Nephron progenitor cell (in vitro differentiated cells): ENCODE data around the gene DSG2.
"Not testable (repeated sequence)": the region's sequence is repeated elsewhere in the genome, so short reads cannot be mapped to it uniquely, and the experiment has no call there.

Experiments used
- DNase-seq: peaks from one replicate; pipeline ENCODE4 v3.0.0; 2021
- H3K27ac Mint-ChIP-seq: 2 replicates; pipeline ENCODE4 v1.8.0; 2021; ENCODE audit warnings: mild to moderate bottlenecking, moderate library complexity, mixed read lengths
- H3K27me3 Mint-ChIP-seq: 2 replicates; pipeline ENCODE4 v1.8.0; 2021; ENCODE audit warnings: mild to moderate bottlenecking, low read depth, mixed read lengths; ENCODE audit not compliant: poor library complexity
- H3K36me3 Mint-ChIP-seq: 2 replicates; pipeline ENCODE4 v1.8.0; 2021; ENCODE audit warnings: low read depth, mixed read lengths
- H3K4me1 Mint-ChIP-seq: 2 replicates; pipeline ENCODE4 v1.8.0; 2021; ENCODE audit warnings: mixed read lengths
- H3K4me3 Mint-ChIP-seq: 2 replicates; pipeline ENCODE4 v1.8.0; 2021; ENCODE audit warnings: mild to moderate bottlenecking, moderate library complexity, mixed read lengths
- H3K9me3 Mint-ChIP-seq: 2 replicates; pipeline ENCODE4 v1.8.0; 2021; ENCODE audit warnings: mild to moderate bottlenecking, moderate library complexity, mixed read lengths
- TF ChIP-seq, protein P1 (sequence below): fragments of 200-600 bp; sonication (generic); IDR thresholded peaks from 2 replicates; pipeline ENCODE4 v1.5.0; 2021; ENCODE audit warnings: antibody characterized with exemption

The DSG2 gene

DNA sequence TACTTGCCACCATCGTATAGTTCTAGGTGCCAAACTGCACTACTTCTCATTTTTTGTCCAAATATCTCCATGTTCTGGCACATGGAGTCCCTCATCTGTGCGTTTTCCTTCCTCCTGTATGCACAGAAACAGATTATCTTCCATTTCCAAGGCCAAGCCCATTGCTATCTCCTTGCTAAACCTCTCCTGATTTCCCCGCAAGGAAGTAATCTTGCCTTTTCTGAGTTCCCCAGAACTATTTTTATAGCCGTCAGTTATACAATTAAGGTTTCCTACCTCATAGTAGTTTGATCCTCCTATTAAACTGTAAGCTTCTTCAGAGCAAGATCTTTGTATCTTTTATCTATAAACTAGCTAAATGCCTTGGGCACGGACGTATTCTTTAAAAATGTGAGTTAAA is 7.2 kb downstream of the DSG2 start:
- TF ChIP-seq, protein P1, sequence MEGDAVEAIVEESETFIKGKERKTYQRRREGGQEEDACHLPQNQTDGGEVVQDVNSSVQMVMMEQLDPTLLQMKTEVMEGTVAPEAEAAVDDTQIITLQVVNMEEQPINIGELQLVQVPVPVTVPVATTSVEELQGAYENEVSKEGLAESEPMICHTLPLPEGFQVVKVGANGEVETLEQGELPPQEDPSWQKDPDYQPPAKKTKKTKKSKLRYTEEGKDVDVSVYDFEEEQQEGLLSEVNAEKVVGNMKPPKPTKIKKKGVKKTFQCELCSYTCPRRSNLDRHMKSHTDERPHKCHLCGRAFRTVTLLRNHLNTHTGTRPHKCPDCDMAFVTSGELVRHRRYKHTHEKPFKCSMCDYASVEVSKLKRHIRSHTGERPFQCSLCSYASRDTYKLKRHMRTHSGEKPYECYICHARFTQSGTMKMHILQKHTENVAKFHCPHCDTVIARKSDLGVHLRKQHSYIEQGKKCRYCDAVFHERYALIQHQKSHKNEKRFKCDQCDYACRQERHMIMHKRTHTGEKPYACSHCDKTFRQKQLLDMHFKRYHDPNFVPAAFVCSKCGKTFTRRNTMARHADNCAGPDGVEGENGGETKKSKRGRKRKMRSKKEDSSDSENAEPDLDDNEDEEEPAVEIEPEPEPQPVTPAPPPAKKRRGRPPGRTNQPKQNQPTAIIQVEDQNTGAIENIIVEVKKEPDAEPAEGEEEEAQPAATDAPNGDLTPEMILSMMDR: no peak
- Mint-ChIP-seq H3K4me1 (peaks cover 27% of the 10 kb centered on the region), H3K36me3 (peaks cover 5% of the 10 kb centered on the region), H3K4me3 (no peak overlapping the region), H3K27ac (no peak overlapping the region), H3K27me3 (no peaks in the 10 kb centered on the region), H3K9me3 (peaks cover 15% of the 10 kb centered on the region)
- DNase-seq: no peak

GRCh38 chr18:31506024-31506742 is 8.2 kb downstream of the DSG2 start:
- no peak for DNase-seq
- peaks cover 15% of the 10 kb centered on the region for H3K9me3 Mint-ChIP-seq
- no peak overlapping the region for H3K27ac Mint-ChIP-seq
- peaks cover 27% of the 10 kb centered on the region for H3K4me1 Mint-ChIP-seq
- H3K36me3 Mint-ChIP-seq: peaks cover 5% of the 10 kb centered on the region
- no peak overlapping the region for H3K4me3 Mint-ChIP-seq
- TF ChIP-seq, protein P1: peak; percentile 8
- H3K27me3 Mint-ChIP-seq: no peaks in the 10 kb centered on the region

DNA sequence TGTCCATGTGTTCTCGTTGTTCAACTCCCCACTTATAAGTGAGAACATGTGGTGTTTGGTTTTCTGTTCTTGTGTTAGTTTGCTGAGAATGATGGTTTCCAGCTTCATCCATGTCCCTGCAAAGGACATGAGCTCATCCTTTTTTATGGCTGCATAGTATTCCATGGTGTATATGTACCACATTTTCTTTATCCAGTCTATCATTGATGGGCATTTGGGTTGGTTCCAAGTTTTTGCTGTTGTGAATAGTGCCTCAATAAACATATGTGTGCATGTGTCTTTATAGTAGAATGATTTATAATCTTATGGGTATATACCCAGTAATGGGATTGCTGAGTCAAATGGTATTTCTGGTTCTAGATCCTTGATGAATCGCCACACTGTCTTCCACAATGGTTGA is 9.1 kb downstream of the DSG2 start:
- H3K27me3 Mint-ChIP-seq, DNase-seq, H3K36me3 Mint-ChIP-seq, H3K4me3 Mint-ChIP-seq, H3K27ac Mint-ChIP-seq: not testable (repeated sequence)
- Mint-ChIP-seq H3K9me3 (peaks cover 15% of the 10 kb centered on the region), H3K4me1 (peaks cover 30% of the 10 kb centered on the region)

DNA sequence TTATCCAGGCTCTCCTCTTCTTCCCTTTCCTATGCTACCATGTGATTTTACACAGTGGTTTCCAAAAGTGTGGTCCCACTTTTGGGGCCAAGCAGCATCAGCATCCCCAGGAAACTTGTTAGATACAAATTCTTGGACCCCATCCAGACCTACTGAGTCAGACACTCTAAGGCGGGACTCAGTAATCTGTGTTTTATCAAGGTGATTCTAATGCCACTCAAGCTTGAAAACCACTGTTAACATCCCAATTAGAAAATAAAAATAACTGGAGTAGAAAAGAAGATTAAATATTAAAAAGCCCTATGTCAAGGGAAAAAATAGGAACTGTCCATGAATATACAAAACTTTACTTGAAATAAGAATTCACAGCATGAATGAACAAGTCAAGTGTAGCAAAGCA is 10.8 kb downstream of the DSG2 start:
- Mint-ChIP-seq H3K4me3 (no peak overlapping the region), H3K36me3 (peaks cover 7% of the 10 kb centered on the region), H3K27me3 (no peaks in the 10 kb centered on the region), H3K27ac (no peak overlapping the region), H3K4me1 (peaks cover 47% of the 10 kb centered on the region), H3K9me3 (peaks cover 15% of the 10 kb centered on the region)
- DNase-seq: no peak
- TF ChIP-seq, protein P1: no peak

GRCh38 chr18:31509571-31509970 is 11.6 kb downstream of the DSG2 start:
- H3K27ac Mint-ChIP-seq: no peak overlapping the region
- TF ChIP-seq, protein P1: no peak
- DNase-seq: no peak
- no peak overlapping the region for H3K4me3 Mint-ChIP-seq
- peaks cover 50% of the 10 kb centered on the region for H3K4me1 Mint-ChIP-seq
- H3K9me3 Mint-ChIP-seq: peaks cover 15% of the 10 kb centered on the region
- H3K36me3 Mint-ChIP-seq: peaks cover 11% of the 10 kb centered on the region
- no peaks in the 10 kb centered on the region for H3K27me3 Mint-ChIP-seq

- H3K27ac Mint-ChIP-seq: no peak overlapping the region
- H3K36me3 Mint-ChIP-seq: peaks cover 11% of the 10 kb centered on the region
- DNase-seq: no peak
- peaks cover 15% of the 10 kb centered on the region for H3K9me3 Mint-ChIP-seq
- no peaks in the 10 kb centered on the region for H3K27me3 Mint-ChIP-seq
- no peak overlapping the region for H3K4me3 Mint-ChIP-seq
- TF ChIP-seq, protein P1: no peak
- H3K4me1 Mint-ChIP-seq: peaks cover 50% of the 10 kb centered on the region
These were observed 12.3 kb downstream of the DSG2 start for GRCh38 chr18:31510319-31510718.
